ENCODE measurements around the gene VWA3A.
"Not testable (repeated sequence)": the region's sequence is repeated elsewhere in the genome, so short reads cannot be mapped to it uniquely, and the experiment has no call there.

Gene VWA3A

GRCh38 chr16:22195445-22195694, 103.0 kb downstream of the VWA3A start:
- TF ChIP-seq CTCF (IDR thresholded peaks at IDR 0.05; ENCODE audit: low read depth, low read length, poor library complexity, severe bottlenecking), result no peak
- TF ChIP-seq EZH2phosphoT487 (IDR thresholded peaks at IDR 0.05; ENCODE audit: borderline replicate concordance, low read length), result no peak
- Histone ChIP-seq H3K9me3 (ENCODE audit: control insufficient read depth, insufficient read depth, low read length) (no peaks in the 10 kb centered on the region), H4K20me1 (ENCODE audit: control insufficient read depth, insufficient read depth, low read depth, low read length) (no peaks in the 10 kb centered on the region), H3K27me3 (ENCODE audit: control insufficient read depth, low read length) (no peaks in the 10 kb centered on the region), H3K4me3 (ENCODE audit: low read length) (peak overlapping the region; percentile 78), H3K4me2 (ENCODE audit: low read length) (peak overlapping the region; percentile 61), H3K36me3 (ENCODE audit: control insufficient read depth, low read length) (no peaks in the 10 kb centered on the region), H3F3A (ENCODE audit: control insufficient read depth, insufficient read depth) (peaks cover 12% of the 10 kb centered on the region; the same call in 1 of the 2 replicates), H3K4me1 (ENCODE audit: control insufficient read depth, low read length) (peaks cover 42% of the 10 kb centered on the region), H3K79me2 (ENCODE audit: control insufficient read depth, low read length) (no peaks in the 10 kb centered on the region), H3K27ac (ENCODE audit: low read depth, low read length) (no peak overlapping the region), H3K9me2 (replicated peaks; ENCODE audit: control insufficient read depth, low read length) (no peaks in the 10 kb centered on the region)

- Histone ChIP-seq H3K27me3 (ENCODE audit: control insufficient read depth, low read length) (no peaks in the 10 kb centered on the region), H3K9me3 (ENCODE audit: control insufficient read depth, insufficient read depth, low read length) (no peaks in the 10 kb centered on the region), H4K20me1 (ENCODE audit: control insufficient read depth, insufficient read depth, low read depth, low read length) (no peaks in the 10 kb centered on the region), H3K27ac (ENCODE audit: low read depth, low read length) (no peak overlapping the region), H3K36me3 (ENCODE audit: control insufficient read depth, low read length) (no peaks in the 10 kb centered on the region), H3K9me2 (replicated peaks; ENCODE audit: control insufficient read depth, low read length) (no peaks in the 10 kb centered on the region), H3K4me1 (ENCODE audit: control insufficient read depth, low read length) (peaks cover 42% of the 10 kb centered on the region), H3K4me3 (ENCODE audit: low read length) (peak overlapping the region; percentile 78), H3K4me2 (ENCODE audit: low read length) (peak overlapping the region; percentile 61), H3F3A (ENCODE audit: control insufficient read depth, insufficient read depth) (peaks cover 12% of the 10 kb centered on the region; the same call in 1 of the 2 replicates), H3K79me2 (ENCODE audit: control insufficient read depth, low read length) (no peaks in the 10 kb centered on the region)
- TF ChIP-seq EZH2phosphoT487 (IDR thresholded peaks at IDR 0.05; ENCODE audit: borderline replicate concordance, low read length) (no peak), CTCF (IDR thresholded peaks at IDR 0.05; ENCODE audit: low read depth, low read length, poor library complexity, severe bottlenecking) (peak; percentile 89)
These were observed 103.6 kb downstream of the VWA3A start for GRCh38 chr16:22195695-22196558.

GRCh38 chr16:22196559-22197168, 104.3 kb downstream of the VWA3A start:
- peak overlapping the region; percentile 61 for H3K4me2 ChIP-seq (ENCODE audit: low read length)
- not testable (repeated sequence) for H3K9me2 ChIP-seq (replicated peaks; ENCODE audit: control insufficient read depth, low read length); H3K27ac ChIP-seq (ENCODE audit: low read depth, low read length)

More at GRCh38 chr16:22196559-22197168, 104.3 kb downstream of the VWA3A start:
- H3K36me3 ChIP-seq (ENCODE audit: control insufficient read depth, low read length); H3K27me3 ChIP-seq (ENCODE audit: control insufficient read depth, low read length); H4K20me1 ChIP-seq (ENCODE audit: control insufficient read depth, insufficient read depth, low read depth, low read length); H3K79me2 ChIP-seq (ENCODE audit: control insufficient read depth, low read length); H3K9me3 ChIP-seq (ENCODE audit: control insufficient read depth, insufficient read depth, low read length): not testable (repeated sequence)
- Histone ChIP-seq H3F3A (ENCODE audit: control insufficient read depth, insufficient read depth) (peaks cover 12% of the 10 kb centered on the region; the same call in 1 of the 2 replicates), H3K4me1 (ENCODE audit: control insufficient read depth, low read length) (peaks cover 44% of the 10 kb centered on the region), H3K4me3 (ENCODE audit: low read length) (peak overlapping the region; percentile 78)

All from DOHH2 (cell line).